HG03575 (cell line): ENCODE measurements around the gene NHSL1.

Source experiments
- ATAC-seq: cut with Tn5 transposase; IDR thresholded peaks from one replicate; pipeline ENCODE4 v1.9.1; 2021; ENCODE audit not compliant: unreplicated experiment, insufficient number of reproducible peaks, low FRiP score; ENCODE audit errors: extremely low read depth

The NHSL1 gene

GRCh38 chr6:138524526-138524925 lies 25.2 kb upstream of the NHSL1 start:
- no peak for ATAC-seq

GRCh38 chr6:138523347-138524210 lies 24.3 kb upstream of the NHSL1 start:
- ATAC-seq = no peak

- no peak for ATAC-seq
These were observed 23.3 kb upstream of the NHSL1 start for GRCh38 chr6:138522611-138523010.

- ATAC-seq = no peak
These were observed 22.5 kb upstream of the NHSL1 start for GRCh38 chr6:138521790-138522189.

GRCh38 chr6:138520463-138520862 lies 21.2 kb upstream of the NHSL1 start:
- ATAC-seq = no peak

GRCh38 chr6:138518054-138518453 lies 18.8 kb upstream of the NHSL1 start:
- no peak for ATAC-seq

- no peak for ATAC-seq
These were observed 18.3 kb upstream of the NHSL1 start for GRCh38 chr6:138517635-138518034.

- no peak for ATAC-seq
These were observed 16.5 kb upstream of the NHSL1 start for GRCh38 chr6:138515657-138516248.

- ATAC-seq = no peak
These were observed 15.7 kb upstream of the NHSL1 start for GRCh38 chr6:138514860-138515540.

- ATAC-seq = no peak
These were observed 13.3 kb upstream of the NHSL1 start for GRCh38 chr6:138512609-138513008.

GRCh38 chr6:138510093-138510492 lies 10.8 kb upstream of the NHSL1 start:
- ATAC-seq = no peak

GRCh38 chr6:138509371-138509770 lies 10.1 kb upstream of the NHSL1 start:
- no peak for ATAC-seq

- ATAC-seq = no peak
These were observed 9.3 kb upstream of the NHSL1 start for GRCh38 chr6:138508676-138508988.

GRCh38 chr6:138507977-138508675 lies 8.8 kb upstream of the NHSL1 start:
- ATAC-seq = no peak

- ATAC-seq = no peak
These were observed 5.7 kb upstream of the NHSL1 start for GRCh38 chr6:138504764-138505689.

GRCh38 chr6:138503881-138504680 lies 4.8 kb upstream of the NHSL1 start:
- no peak for ATAC-seq

- no peak for ATAC-seq
These were observed 3.3 kb upstream of the NHSL1 start for GRCh38 chr6:138502546-138502945.

- ATAC-seq = no peak
These were observed 1.7 kb upstream of the NHSL1 start for GRCh38 chr6:138500867-138501446.
